HepG2 (cell line): Measurements from ENCODE around the gene C11orf24. TPM values are rescaled to one million over a fixed set of nuclear protein-coding genes. Genes with fewer than 3 reads are reported as not detected.

Experiments used
- CAMTA2 ChIP-seq: sonication (generic); formaldehyde crosslinking; IDR thresholded peaks from 2 replicates; pipeline ENCODE4 v1.4.0; 2020; ENCODE audit warnings: mild to moderate bottlenecking, missing genetic modification reagents, borderline replicate concordance
- GABPB1 ChIP-seq: IDR thresholded peaks from 2 replicates; pipeline ENCODE4 v1.6.1; 2016; ENCODE audit warnings: mild to moderate bottlenecking, missing genetic modification reagents, moderate library complexity, missing compliant biosample characterization
- ZNF274 ChIP-seq: sonication (generic); formaldehyde crosslinking; IDR thresholded peaks from 2 replicates; pipeline ENCODE4 v1.5.1; 2020; ENCODE audit warnings: mild to moderate bottlenecking, missing genetic modification reagents
- polyA plus RNA-seq, 8 experiments: library from polyadenylated mRNA; depleted of rRNA in 3 of 8; stranded (reverse) in 7 of 8; unstranded in 1 of 8; fragments of >200 nt; fragmentation: Illumina TruSeq in 4 of 8; extraction: Trizol in 4 of 8; gene quantifications; 2 replicates each; pipeline versions ENCODE4 v1.2.1 to v1.2.3, GENCODE V29; 2011 to 2016; ENCODE audit warnings: low read depth in 4 of 8, missing spikeins in 1 of 8, mixed read lengths in 1 of 8; ENCODE audit not compliant: insufficient read depth in 1 of 8
- total RNA-seq, 5 experiments: library from RNA; depleted of rRNA; stranded (reverse); fragments of >200 nt; fragmentation: Illumina TruSeq; extraction: Trizol; gene quantifications; 2 replicates each; pipeline ENCODE4 v1.2.3, GENCODE V29; 2016; ENCODE audit warnings: low read depth in 1 of 5
- TF ChIP-seq, protein P1 (sequence below): sonication (generic); formaldehyde crosslinking; IDR thresholded peaks from 2 replicates; pipeline ENCODE4 v1.5.1; 2020; ENCODE audit warnings: mild to moderate bottlenecking, missing genetic modification reagents, borderline replicate concordance
- TF ChIP-seq, protein P2 (sequence below): sonication (generic); formaldehyde crosslinking; IDR thresholded peaks from 2 replicates; pipeline ENCODE4 v1.4.0; 2020; ENCODE audit warnings: missing genetic modification reagents, borderline replicate concordance
- TF ChIP-seq, protein P3 (sequence below): sonication (generic); formaldehyde crosslinking; IDR thresholded peaks from 2 replicates; pipeline ENCODE4 v1.5.0; 2020; ENCODE audit warnings: missing genetic modification reagents
- TF ChIP-seq, protein P4 (sequence below): IDR thresholded peaks from 2 replicates; pipeline ENCODE4 v1.4.0; 2020; ENCODE audit warnings: mild to moderate bottlenecking, missing genetic modification reagents
- TF ChIP-seq, protein P5 (sequence below): sonication (generic); formaldehyde crosslinking; IDR thresholded peaks from 2 replicates; pipeline ENCODE4 v1.4.0; 2020; ENCODE audit warnings: mild to moderate bottlenecking, low read depth, missing genetic modification reagents

The C11orf24 gene
- total and polyA plus RNA-seq, 2 of the 13 experiments (the other 11 are each of a cell fraction or from before 2014, with no cell fraction given) = 52.9 to 55.5 TPM

DNA sequence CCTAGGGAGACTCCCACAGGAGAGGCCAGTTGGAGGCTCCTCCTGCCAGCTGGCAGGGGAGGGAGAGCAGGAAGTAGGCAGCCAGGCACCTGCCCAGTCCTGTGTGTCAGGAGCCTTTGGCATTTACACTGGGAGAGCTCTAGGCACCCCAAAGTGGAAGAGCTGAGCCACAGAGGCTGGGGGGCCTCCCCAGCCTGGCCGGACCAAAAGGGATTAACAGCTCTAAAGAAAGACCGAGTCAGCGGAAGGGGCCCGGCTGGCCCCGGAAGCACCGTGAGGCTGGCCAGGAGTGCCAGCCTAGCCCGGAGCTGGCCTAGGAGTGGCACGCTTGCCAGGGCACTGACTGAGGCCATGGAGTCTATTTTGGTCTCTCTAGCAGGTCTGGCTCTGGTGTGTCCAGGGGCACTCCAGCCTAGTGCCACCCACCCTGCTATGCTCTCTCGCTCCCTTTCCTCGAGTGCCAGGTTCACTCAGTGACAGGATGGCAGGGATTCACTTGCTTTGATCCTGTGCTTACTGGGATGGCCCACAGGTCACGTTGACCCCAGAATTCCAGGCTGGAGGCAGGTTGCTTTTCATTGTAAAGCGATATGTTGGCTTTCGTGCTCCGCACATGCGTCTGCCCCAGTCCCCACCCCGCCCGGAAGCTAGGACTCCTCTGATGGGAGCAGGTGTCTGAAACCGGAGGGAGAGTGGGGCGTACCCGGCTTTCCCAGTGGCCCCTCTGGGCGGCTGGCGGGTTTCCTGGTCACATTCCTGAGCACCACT, 55.4 kb downstream of the C11orf24 start (continued):
- TF ChIP-seq, protein P1, sequence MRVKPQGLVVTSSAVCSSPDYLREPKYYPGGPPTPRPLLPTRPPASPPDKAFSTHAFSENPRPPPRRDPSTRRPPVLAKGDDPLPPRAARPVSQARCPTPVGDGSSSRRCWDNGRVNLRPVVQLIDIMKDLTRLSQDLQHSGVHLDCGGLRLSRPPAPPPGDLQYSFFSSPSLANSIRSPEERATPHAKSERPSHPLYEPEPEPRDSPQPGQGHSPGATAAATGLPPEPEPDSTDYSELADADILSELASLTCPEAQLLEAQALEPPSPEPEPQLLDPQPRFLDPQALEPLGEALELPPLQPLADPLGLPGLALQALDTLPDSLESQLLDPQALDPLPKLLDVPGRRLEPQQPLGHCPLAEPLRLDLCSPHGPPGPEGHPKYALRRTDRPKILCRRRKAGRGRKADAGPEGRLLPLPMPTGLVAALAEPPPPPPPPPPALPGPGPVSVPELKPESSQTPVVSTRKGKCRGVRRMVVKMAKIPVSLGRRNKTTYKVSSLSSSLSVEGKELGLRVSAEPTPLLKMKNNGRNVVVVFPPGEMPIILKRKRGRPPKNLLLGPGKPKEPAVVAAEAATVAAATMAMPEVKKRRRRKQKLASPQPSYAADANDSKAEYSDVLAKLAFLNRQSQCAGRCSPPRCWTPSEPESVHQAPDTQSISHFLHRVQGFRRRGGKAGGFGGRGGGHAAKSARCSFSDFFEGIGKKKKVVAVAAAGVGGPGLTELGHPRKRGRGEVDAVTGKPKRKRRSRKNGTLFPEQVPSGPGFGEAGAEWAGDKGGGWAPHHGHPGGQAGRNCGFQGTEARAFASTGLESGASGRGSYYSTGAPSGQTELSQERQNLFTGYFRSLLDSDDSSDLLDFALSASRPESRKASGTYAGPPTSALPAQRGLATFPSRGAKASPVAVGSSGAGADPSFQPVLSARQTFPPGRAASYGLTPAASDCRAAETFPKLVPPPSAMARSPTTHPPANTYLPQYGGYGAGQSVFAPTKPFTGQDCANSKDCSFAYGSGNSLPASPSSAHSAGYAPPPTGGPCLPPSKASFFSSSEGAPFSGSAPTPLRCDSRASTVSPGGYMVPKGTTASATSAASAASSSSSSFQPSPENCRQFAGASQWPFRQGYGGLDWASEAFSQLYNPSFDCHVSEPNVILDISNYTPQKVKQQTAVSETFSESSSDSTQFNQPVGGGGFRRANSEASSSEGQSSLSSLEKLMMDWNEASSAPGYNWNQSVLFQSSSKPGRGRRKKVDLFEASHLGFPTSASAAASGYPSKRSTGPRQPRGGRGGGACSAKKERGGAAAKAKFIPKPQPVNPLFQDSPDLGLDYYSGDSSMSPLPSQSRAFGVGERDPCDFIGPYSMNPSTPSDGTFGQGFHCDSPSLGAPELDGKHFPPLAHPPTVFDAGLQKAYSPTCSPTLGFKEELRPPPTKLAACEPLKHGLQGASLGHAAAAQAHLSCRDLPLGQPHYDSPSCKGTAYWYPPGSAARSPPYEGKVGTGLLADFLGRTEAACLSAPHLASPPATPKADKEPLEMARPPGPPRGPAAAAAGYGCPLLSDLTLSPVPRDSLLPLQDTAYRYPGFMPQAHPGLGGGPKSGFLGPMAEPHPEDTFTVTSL = no peak
- TF ChIP-seq, protein P2, sequence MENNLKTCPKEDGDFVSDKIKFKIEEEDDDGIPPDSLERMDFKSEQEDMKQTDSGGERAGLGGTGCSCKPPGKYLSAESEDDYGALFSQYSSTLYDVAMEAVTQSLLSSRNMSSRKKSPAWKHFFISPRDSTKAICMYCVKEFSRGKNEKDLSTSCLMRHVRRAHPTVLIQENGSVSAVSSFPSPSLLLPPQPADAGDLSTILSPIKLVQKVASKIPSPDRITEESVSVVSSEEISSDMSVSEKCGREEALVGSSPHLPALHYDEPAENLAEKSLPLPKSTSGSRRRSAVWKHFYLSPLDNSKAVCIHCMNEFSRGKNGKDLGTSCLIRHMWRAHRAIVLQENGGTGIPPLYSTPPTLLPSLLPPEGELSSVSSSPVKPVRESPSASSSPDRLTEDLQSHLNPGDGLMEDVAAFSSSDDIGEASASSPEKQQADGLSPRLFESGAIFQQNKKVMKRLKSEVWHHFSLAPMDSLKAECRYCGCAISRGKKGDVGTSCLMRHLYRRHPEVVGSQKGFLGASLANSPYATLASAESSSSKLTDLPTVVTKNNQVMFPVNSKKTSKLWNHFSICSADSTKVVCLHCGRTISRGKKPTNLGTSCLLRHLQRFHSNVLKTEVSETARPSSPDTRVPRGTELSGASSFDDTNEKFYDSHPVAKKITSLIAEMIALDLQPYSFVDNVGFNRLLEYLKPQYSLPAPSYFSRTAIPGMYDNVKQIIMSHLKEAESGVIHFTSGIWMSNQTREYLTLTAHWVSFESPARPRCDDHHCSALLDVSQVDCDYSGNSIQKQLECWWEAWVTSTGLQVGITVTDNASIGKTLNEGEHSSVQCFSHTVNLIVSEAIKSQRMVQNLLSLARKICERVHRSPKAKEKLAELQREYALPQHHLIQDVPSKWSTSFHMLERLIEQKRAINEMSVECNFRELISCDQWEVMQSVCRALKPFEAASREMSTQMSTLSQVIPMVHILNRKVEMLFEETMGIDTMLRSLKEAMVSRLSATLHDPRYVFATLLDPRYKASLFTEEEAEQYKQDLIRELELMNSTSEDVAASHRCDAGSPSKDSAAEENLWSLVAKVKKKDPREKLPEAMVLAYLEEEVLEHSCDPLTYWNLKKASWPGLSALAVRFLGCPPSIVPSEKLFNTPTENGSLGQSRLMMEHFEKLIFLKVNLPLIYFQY = no peak
- TF ChIP-seq CAMTA2 (CRISPR knock-in tag) (no peak), GABPB1 (peak; percentile 62), ZNF274 (CRISPR knock-in tag) (no peak)
- TF ChIP-seq, protein P3, sequence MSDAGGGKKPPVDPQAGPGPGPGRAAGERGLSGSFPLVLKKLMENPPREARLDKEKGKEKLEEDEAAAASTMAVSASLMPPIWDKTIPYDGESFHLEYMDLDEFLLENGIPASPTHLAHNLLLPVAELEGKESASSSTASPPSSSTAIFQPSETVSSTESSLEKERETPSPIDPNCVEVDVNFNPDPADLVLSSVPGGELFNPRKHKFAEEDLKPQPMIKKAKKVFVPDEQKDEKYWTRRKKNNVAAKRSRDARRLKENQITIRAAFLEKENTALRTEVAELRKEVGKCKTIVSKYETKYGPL (CRISPR knock-in tag) = no peak
- TF ChIP-seq, protein P4, sequence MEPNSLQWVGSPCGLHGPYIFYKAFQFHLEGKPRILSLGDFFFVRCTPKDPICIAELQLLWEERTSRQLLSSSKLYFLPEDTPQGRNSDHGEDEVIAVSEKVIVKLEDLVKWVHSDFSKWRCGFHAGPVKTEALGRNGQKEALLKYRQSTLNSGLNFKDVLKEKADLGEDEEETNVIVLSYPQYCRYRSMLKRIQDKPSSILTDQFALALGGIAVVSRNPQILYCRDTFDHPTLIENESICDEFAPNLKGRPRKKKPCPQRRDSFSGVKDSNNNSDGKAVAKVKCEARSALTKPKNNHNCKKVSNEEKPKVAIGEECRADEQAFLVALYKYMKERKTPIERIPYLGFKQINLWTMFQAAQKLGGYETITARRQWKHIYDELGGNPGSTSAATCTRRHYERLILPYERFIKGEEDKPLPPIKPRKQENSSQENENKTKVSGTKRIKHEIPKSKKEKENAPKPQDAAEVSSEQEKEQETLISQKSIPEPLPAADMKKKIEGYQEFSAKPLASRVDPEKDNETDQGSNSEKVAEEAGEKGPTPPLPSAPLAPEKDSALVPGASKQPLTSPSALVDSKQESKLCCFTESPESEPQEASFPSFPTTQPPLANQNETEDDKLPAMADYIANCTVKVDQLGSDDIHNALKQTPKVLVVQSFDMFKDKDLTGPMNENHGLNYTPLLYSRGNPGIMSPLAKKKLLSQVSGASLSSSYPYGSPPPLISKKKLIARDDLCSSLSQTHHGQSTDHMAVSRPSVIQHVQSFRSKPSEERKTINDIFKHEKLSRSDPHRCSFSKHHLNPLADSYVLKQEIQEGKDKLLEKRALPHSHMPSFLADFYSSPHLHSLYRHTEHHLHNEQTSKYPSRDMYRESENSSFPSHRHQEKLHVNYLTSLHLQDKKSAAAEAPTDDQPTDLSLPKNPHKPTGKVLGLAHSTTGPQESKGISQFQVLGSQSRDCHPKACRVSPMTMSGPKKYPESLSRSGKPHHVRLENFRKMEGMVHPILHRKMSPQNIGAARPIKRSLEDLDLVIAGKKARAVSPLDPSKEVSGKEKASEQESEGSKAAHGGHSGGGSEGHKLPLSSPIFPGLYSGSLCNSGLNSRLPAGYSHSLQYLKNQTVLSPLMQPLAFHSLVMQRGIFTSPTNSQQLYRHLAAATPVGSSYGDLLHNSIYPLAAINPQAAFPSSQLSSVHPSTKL (CRISPR knock-in tag) = peak; percentile 32; the same call in 1 of the 2 replicates
- TF ChIP-seq, protein P5, sequence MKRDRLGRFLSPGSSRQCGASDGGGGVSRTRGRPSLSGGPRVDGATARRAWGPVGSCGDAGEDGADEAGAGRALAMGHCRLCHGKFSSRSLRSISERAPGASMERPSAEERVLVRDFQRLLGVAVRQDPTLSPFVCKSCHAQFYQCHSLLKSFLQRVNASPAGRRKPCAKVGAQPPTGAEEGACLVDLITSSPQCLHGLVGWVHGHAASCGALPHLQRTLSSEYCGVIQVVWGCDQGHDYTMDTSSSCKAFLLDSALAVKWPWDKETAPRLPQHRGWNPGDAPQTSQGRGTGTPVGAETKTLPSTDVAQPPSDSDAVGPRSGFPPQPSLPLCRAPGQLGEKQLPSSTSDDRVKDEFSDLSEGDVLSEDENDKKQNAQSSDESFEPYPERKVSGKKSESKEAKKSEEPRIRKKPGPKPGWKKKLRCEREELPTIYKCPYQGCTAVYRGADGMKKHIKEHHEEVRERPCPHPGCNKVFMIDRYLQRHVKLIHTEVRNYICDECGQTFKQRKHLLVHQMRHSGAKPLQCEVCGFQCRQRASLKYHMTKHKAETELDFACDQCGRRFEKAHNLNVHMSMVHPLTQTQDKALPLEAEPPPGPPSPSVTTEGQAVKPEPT (CRISPR knock-in tag) = no peak
